Measurements from ENCODE around the gene DLL3. TPM values are rescaled to one million over a fixed set of nuclear protein-coding genes. Genes with fewer than 3 reads are reported as not detected.
A peak's percentile ranks its signal among the peaks of the same experiment; 100 is the strongest.

The DLL3 gene
- total RNA-seq, 2 donors from 2014 or later = 2.0 to 4.3 TPM

GRCh38 chr19:39497701-39497995, 1.1 kb upstream of the DLL3 start:
- Mint-ChIP-seq H3K36me3 (ENCODE audit: low read depth) (peaks cover 2% of the 10 kb centered on the region), H3K27me3 (ENCODE audit: insufficient read depth) (peaks cover 44% of the 10 kb centered on the region), H3K27ac (no peak overlapping the region), H3K4me1 (peaks cover 9% of the 10 kb centered on the region), H3K9me3 (peaks cover 2% of the 10 kb centered on the region), H3K4me3 (peak overlapping the region; percentile 42)
- no peak for DNase-seq
- 0 to 1% methylated on average over 1 to 7 of the region's 7 CpGs for WGBS, 2 experiments (ENCODE audit: insufficient coverage in 1 of 2, insufficient read length in 1 of 2)
- Histone ChIP-seq H3K4me1 (ENCODE audit: control insufficient read depth, insufficient read depth, low read length) (no peaks in the 10 kb centered on the region), H3K9me3 (ENCODE audit: control insufficient read depth, low read length) (no peaks in the 10 kb centered on the region), H3K36me3 (ENCODE audit: control insufficient read depth, insufficient read depth, low read length) (no peaks in the 10 kb centered on the region), H3K27me3 (ENCODE audit: control insufficient read depth, insufficient read depth, low read length, poor library complexity, severe bottlenecking) (peaks cover 33% of the 10 kb centered on the region), H3K9ac (ENCODE audit: extremely low read depth, low read length, poor library complexity, severe bottlenecking) (no peak overlapping the region), H3K27ac (ENCODE audit: low read depth, low read length) (peak overlapping the region; percentile 94), H3K4me3 (ENCODE audit: low read length) (no peak overlapping the region)
- TF ChIP-seq CTCF (conservative IDR thresholded peaks at IDR 0.05) = no peak

DNA sequence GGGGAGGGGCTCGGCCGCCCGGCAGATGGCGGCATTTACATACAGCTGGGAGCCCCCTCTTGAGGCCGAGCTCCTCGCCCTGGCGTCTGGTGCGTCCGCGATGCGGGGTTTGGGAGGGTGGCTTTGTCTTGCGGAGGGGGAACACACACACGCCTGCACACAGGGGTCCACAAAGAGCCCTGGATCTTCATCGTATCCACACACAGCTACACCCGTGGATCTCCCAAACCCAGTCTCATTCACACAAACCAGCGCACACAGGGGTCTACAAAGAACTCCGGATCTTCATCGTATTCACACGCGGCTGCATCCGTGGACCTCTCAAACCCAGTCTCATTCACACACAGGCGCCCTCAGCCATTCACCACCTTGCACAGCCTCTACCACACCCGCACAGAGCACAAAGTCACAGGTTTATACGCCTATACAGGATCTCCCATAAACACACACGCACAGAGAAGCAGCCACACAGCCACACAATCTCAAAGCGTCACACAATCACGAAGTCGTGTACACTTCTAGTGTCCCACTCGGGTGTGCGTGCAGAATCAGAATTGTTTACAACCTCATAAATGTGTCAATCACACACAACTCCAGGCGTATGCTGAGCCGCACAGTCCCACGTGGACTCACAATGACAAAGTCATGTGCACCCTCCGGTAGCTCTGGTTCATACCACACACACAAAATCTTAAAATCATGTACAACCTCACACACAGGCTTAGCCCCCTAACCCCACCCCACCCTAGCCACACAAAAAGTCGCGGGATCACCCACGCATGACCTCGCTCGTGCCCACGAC, 550 bp upstream of the DLL3 start:
- Mint-ChIP-seq H3K36me3 (ENCODE audit: low read depth) (no peaks in the 10 kb centered on the region), H3K4me3 (peak overlapping the region; percentile 42), H3K4me1 (peaks cover 9% of the 10 kb centered on the region), H3K27ac (no peak overlapping the region), H3K9me3 (peaks cover 3% of the 10 kb centered on the region), H3K27me3 (ENCODE audit: insufficient read depth) (peaks cover 49% of the 10 kb centered on the region)
- 3 to 5% methylated on average over 16 to 40 of the region's 40 CpGs for WGBS, 2 experiments (ENCODE audit: insufficient coverage in 1 of 2, insufficient read length in 1 of 2)
- Histone ChIP-seq H3K27ac (ENCODE audit: low read depth, low read length) (peak overlapping the region; percentile 94), H3K9me3 (ENCODE audit: control insufficient read depth, low read length) (no peaks in the 10 kb centered on the region), H3K9ac (ENCODE audit: extremely low read depth, low read length, poor library complexity, severe bottlenecking) (no peak overlapping the region), H3K4me3 (ENCODE audit: low read length) (peak overlapping the region; percentile 61), H3K4me1 (ENCODE audit: control insufficient read depth, insufficient read depth, low read length) (no peaks in the 10 kb centered on the region), H3K27me3 (ENCODE audit: control insufficient read depth, insufficient read depth, low read length, poor library complexity, severe bottlenecking) (peaks cover 36% of the 10 kb centered on the region), H3K36me3 (ENCODE audit: control insufficient read depth, insufficient read depth, low read length) (no peaks in the 10 kb centered on the region)
- DNase-seq = peak; percentile 91
- TF ChIP-seq CTCF (conservative IDR thresholded peaks at IDR 0.05) = peak; percentile 61

DNA sequence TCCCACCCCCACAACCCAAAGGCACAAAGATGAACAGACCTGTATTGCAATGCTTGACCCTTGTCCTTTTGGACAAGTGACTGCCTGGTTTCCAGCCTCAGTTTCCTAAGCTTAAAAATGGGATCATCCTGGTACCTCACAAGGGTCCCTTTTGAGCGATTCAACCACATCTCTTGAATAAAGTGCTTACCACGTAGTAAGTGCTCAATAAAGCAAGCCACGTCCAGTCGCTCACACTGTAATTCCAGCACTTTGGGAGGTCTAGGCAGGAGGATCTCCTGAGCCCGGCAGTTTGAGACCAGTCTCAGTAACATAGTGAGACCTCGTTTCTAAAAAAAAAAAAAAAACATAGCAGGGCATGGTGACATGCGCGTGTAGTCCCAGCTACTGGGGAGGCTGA, 1.2 kb downstream of the DLL3 start:
- H3K27me3 Mint-ChIP-seq (ENCODE audit: insufficient read depth) = peaks cover 66% of the 10 kb centered on the region
- no peak overlapping the region for H3K27ac Mint-ChIP-seq
- peaks cover 3% of the 10 kb centered on the region for H3K9me3 Mint-ChIP-seq
- H3K4me1 Mint-ChIP-seq = peaks cover 9% of the 10 kb centered on the region
- no peak overlapping the region for H3K4me3 Mint-ChIP-seq
- TF ChIP-seq CTCF (conservative IDR thresholded peaks at IDR 0.05) = no peak
- Histone ChIP-seq H3K4me3 (ENCODE audit: low read length) (no peak overlapping the region), H3K9me3 (ENCODE audit: control insufficient read depth, low read length) (no peaks in the 10 kb centered on the region), H3K27ac (ENCODE audit: low read depth, low read length) (no peak overlapping the region), H3K9ac (ENCODE audit: extremely low read depth, low read length, poor library complexity, severe bottlenecking) (no peak overlapping the region), H3K36me3 (ENCODE audit: control insufficient read depth, insufficient read depth, low read length) (no peaks in the 10 kb centered on the region), H3K27me3 (ENCODE audit: control insufficient read depth, insufficient read depth, low read length, poor library complexity, severe bottlenecking) (peaks cover 54% of the 10 kb centered on the region), H3K4me1 (ENCODE audit: control insufficient read depth, insufficient read depth, low read length) (no peaks in the 10 kb centered on the region)
- H3K36me3 Mint-ChIP-seq (ENCODE audit: low read depth) = no peaks in the 10 kb centered on the region
- 82 to 83% methylated on average over 6 to 8 of the region's 8 CpGs for whole genome bisulfite sequencing, 2 experiments (ENCODE audit: insufficient coverage in 1 of 2, insufficient read length in 1 of 2)
- DNase-seq = no peak
